ENCODE data around the gene SLX1A. TPM values are rescaled to one million over a fixed set of nuclear protein-coding genes. Genes with fewer than 3 reads are reported as not detected.

Gene SLX1A
- total and polyA plus RNA-seq, 3 donors from 2014 or later, result 10.4 to 44.8 (median 42.4) TPM

DNA sequence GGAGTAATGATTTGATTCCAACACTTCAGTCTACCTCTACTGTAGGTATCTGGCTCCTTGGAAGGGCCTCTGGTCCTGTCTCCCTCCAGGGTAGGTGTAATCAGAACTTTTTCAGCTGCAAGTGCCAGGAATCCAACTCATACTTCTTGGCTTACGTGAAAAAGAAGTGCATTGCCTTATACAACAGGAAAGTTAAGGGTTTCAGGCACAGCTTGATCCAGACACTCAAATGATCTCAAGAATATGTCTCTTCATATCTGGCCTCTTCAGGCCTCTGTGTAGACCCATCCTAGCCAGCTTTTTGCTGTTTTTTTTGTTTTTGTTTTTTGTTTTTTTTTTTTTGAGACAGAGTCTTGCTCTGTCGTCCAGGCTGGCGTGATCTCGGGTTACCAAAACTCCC, 14.5 kb upstream of the SLX1A start:
- intact Hi-C loops (cut with DNase I; ENCODE audit: low total_unique reads), result loop anchor here (10.0 kb wide), 1 partner anchor 54 kb away; the partner anchor contains the start of gene MAPK3
- Histone ChIP-seq H3K27me3 (no peaks in the 10 kb centered on the region), H3K4me1 (no peaks in the 10 kb centered on the region), H3K9me3 (no peaks in the 10 kb centered on the region), H3K27ac (no peak overlapping the region), H3K36me3 (ENCODE audit: low read depth, missing control alignments) (no peaks in the 10 kb centered on the region), H3K4me3 (no peak overlapping the region)
- DNase-seq, result no peak
- TF ChIP-seq POLR2A (IDR thresholded peaks at IDR 0.05), result no peak
- TF ChIP-seq, protein P1, sequence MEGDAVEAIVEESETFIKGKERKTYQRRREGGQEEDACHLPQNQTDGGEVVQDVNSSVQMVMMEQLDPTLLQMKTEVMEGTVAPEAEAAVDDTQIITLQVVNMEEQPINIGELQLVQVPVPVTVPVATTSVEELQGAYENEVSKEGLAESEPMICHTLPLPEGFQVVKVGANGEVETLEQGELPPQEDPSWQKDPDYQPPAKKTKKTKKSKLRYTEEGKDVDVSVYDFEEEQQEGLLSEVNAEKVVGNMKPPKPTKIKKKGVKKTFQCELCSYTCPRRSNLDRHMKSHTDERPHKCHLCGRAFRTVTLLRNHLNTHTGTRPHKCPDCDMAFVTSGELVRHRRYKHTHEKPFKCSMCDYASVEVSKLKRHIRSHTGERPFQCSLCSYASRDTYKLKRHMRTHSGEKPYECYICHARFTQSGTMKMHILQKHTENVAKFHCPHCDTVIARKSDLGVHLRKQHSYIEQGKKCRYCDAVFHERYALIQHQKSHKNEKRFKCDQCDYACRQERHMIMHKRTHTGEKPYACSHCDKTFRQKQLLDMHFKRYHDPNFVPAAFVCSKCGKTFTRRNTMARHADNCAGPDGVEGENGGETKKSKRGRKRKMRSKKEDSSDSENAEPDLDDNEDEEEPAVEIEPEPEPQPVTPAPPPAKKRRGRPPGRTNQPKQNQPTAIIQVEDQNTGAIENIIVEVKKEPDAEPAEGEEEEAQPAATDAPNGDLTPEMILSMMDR (IDR thresholded peaks at IDR 0.05), result no peak
- WGBS, 2 donors, result 92% methylated on average over 4 of the region's 4 CpGs

DNA sequence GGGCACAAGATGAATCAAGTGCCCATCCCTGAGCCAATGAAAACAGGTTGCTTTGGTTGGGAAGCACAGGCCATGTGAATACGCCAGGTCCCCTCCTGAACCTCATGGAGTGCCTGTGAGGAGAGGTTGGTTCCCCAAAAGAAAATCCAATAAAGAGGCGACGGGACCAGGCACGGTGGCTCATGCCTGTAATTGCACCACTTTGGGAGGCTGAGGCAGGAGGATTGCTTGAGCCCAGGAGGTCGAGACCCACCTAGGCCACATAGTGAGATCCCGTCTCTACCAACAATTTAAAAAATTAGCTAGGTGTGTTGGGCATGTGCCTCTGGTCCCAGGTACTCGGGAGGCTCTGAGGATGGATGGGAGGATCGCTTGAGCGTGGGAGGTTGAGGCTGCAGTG, 13.7 kb upstream of the SLX1A start:
- H3K4me1 ChIP-seq, result no peaks in the 10 kb centered on the region
- no peaks in the 10 kb centered on the region for H3K9me3 ChIP-seq
- H3K27ac ChIP-seq, result no peak overlapping the region
- 89 to 94% methylated on average over 9 of the region's 9 CpGs for WGBS, 2 donors
- intact Hi-C loops (cut with DNase I; ENCODE audit: low total_unique reads), result loop anchor here (10.0 kb wide), 1 partner anchor 55 kb away; the partner anchor contains the start of gene MAPK3
- TF ChIP-seq POLR2A (IDR thresholded peaks at IDR 0.05), result no peak
- TF ChIP-seq, protein P1 (IDR thresholded peaks at IDR 0.05), result no peak
- no peaks in the 10 kb centered on the region for H3K36me3 ChIP-seq (ENCODE audit: low read depth, missing control alignments)
- DNase-seq, result no peak
- no peaks in the 10 kb centered on the region for H3K27me3 ChIP-seq
- H3K4me3 ChIP-seq, result no peak overlapping the region

DNA sequence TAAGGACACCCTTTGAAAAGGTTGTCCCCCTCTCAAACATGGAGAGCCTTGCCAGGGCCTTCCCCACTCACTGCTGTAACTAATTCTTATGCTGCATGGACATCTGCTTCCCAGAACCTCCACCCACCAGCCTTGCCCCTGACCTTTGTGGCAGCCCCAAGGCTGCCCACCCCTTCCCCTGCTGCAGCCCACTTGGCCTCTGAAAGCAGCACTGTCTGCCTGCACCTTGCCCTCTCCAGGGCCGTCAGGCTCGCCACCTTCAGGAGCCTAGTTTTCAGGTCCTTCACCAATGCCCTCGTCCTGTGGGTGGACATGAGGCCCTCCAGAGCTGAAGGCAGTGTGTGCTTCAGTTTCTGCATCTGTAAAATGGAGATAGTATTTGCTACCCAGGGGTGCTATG, 12.9 kb upstream of the SLX1A start:
- TF ChIP-seq, protein P1 (IDR thresholded peaks at IDR 0.05), result no peak
- TF ChIP-seq POLR2A (IDR thresholded peaks at IDR 0.05), result no peak
- no peaks in the 10 kb centered on the region for H3K9me3 ChIP-seq
- H3K36me3 ChIP-seq (ENCODE audit: low read depth, missing control alignments), result no peaks in the 10 kb centered on the region
- intact Hi-C loops (cut with DNase I; ENCODE audit: low total_unique reads), result no loop called here
- no peak overlapping the region for H3K27ac ChIP-seq
- H3K4me1 ChIP-seq, result no peaks in the 10 kb centered on the region
- no peaks in the 10 kb centered on the region for H3K27me3 ChIP-seq
- H3K4me3 ChIP-seq, result no peak overlapping the region
- 89% methylated on average over 3 of the region's 3 CpGs for WGBS, 2 donors
- no peak for DNase-seq

DNA sequence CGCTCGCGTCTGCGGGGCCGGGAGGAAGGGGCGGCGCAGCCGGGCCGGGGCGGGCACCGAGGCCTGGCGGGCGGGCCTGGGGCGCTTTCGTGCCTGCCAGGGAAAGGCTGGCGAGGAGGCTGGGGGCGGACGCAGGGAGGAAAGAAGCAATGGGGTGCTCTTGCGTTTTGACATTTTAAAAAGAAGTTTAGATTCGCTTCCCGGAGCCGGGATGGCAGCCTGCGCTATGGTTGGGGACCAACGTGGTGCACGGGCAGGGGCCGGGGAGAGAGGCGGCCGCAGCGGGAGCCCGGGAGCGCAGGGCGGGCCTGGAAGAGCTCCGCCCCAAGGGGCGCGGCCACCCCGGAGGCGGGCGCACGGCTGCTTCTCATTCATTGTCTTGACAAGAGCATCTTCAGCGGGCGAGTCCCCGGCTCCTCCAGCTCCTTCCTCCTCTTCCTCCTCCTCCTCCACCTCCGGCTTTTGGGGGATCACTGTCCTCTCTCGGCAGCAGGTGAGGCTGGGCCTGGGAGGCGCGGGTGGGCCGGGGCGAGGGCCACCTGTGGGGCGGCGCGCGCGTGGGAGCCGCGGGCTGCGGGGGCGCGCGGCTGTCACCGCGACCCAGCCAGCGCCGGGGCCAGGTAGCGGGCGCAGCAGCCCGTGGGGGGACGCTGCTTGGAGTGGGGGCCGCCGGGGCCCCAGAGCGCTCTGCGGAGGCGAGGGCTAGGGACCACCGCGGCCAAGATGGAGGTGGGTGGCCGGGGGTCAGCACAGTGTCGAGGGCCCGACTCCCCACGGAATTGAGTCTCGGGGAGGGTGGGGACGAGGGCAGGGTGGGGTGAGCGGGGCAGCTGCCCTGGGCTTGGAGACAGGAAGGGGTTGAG, 10.2 kb upstream of the SLX1A start, which contains the start of gene CORO1A:
Gene CORO1A (plus strand): TSS at position 370 of the 863 bp plus-strand sequence. CDS start 1,608 bp downstream, outside the sequence.
- Histone ChIP-seq H3K27ac (peak within 1 kb of the TSS in 1 of 2 donors; percentile 63), H3K9me3 (no peaks in the 10 kb centered on the region), H3K4me3 (peak within 1 kb of the TSS; percentile 44 to 46), H3K27me3 (no peaks in the 10 kb centered on the region), H3K36me3 (ENCODE audit: low read depth, missing control alignments) (no peaks in the 10 kb centered on the region), H3K4me1 (no peaks in the 10 kb centered on the region)
- intact Hi-C loops (cut with DNase I; ENCODE audit: low total_unique reads), result no loop called here
- TF ChIP-seq, protein P1 (IDR thresholded peaks at IDR 0.05), result no peak
- no peak for TF ChIP-seq POLR2A (IDR thresholded peaks at IDR 0.05)
- WGBS, 2 donors, result 0 to 1% methylated on average over 37 to 81 of the region's 81 CpGs
- DNase-seq, result peak; percentile 89
